Mucosa of descending colon (tissue), 3 donors: ENCODE results near the gene IP6K1. TPM values are rescaled to one million over a fixed set of nuclear protein-coding genes. Genes with fewer than 3 reads are reported as not detected.
"Not testable (repeated sequence)": the region's sequence is repeated elsewhere in the genome, so short reads cannot be mapped to it uniquely, and the experiment has no call there.

ENCODE experiments used
- ATAC-seq: fragments of 200-7000 bp; cut with Tn5 transposase; one replicate; pipeline ENCODE4 v1.9.1; 2020; ENCODE audit warnings: mild to moderate bottlenecking, moderate library complexity
- DNase-seq, 3 donors: peaks; one replicate each; pipeline ENCODE4 v3.0.0-alpha.2; 2020
- H3K36me3 ChIP-seq: fragments of 200-600 bp; one replicate; pipeline ENCODE4 v1.8.0; 2021; ENCODE audit warnings: low read depth, mild to moderate bottlenecking
- H3K4me1 ChIP-seq: fragments of 200-600 bp; one replicate; pipeline ENCODE4 v1.8.0; 2021; ENCODE audit warnings: low read depth, mild to moderate bottlenecking
- H3K4me3 ChIP-seq: fragments of 200-600 bp; one replicate; pipeline ENCODE4 v1.8.0; 2021; ENCODE audit warnings: mild to moderate bottlenecking
- H3K9me3 ChIP-seq: fragments of 200-600 bp; one replicate; pipeline ENCODE4 v1.8.0; 2021; ENCODE audit warnings: mild to moderate bottlenecking
- intact Hi-C, 2 donors: fragments of 100-400 bp; cut with DNase I in 1 of 2; cut with micrococcal nuclease in 1 of 2; formaldehyde crosslinking; loops; one replicate each; pipeline versions ENCODE4 v1.11.0 to v1.11.1; 2022; cut with DNase I, micrococcal nuclease
- total RNA-seq, 3 donors: library from RNA; stranded (reverse); fragmentation: NEBNext Ultra II Directional in 2 of 3; extraction: Animal tissue kit (Norgen Biotek cat#: 25700) in 2 of 3; gene quantifications; one replicate each; pipeline versions ENCODE4 v1.2.1 to v1.2.4, GENCODE V29; 2021 to 2023
- TF ChIP-seq, protein P1 (sequence below): fragments of 200-600 bp; IDR thresholded peaks from one replicate; pipeline ENCODE4 v1.8.0; 2022; ENCODE audit warnings: antibody characterized with exemption, mild to moderate bottlenecking
- donor health status: DM: no; HTN: no; CAD: no; lungs with moderate emphysema.
- donor health status: DM: no; HTN: no; CAD: no.
- donor health status: DM: no; HTN: yes; CAD: no.

IP6K1 gene
- total RNA-seq, 3 donors from 2014 or later, result 33.1 to 52.5 (median 39.5) TPM

DNA sequence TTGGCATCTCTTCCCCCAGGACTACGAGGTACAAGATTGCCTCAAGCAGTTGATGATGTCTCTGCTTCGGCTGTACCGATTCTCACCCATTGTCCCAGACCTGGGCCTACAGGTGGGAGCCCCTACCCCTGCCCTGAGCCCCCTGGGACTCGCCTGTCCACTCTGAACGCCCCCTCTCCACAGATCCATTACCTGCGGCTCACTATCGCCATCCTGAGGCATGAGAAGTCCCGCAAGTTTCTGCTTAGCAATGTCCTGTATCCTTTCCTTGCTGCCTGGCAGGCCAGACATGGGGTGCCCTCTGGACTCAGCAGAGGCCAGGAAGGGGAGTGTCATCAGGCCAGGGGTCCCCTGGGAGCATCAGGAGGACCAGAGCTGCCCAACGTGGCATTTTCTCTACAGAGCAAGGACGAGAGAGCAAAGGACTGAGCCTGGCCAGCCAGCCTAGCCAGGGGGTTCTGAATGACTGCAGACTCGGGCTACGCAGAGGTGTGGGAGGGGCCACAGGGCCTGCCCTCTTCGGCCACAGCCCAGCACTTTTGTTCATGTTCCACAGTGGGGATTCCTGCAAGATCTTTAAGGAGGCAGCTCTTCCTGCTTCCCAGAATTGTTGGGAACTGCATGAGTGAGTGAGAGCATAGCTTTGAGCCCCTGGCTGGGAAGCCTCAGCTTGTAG is 85.8 kb downstream of the IP6K1 start:
- TF ChIP-seq, protein P1, sequence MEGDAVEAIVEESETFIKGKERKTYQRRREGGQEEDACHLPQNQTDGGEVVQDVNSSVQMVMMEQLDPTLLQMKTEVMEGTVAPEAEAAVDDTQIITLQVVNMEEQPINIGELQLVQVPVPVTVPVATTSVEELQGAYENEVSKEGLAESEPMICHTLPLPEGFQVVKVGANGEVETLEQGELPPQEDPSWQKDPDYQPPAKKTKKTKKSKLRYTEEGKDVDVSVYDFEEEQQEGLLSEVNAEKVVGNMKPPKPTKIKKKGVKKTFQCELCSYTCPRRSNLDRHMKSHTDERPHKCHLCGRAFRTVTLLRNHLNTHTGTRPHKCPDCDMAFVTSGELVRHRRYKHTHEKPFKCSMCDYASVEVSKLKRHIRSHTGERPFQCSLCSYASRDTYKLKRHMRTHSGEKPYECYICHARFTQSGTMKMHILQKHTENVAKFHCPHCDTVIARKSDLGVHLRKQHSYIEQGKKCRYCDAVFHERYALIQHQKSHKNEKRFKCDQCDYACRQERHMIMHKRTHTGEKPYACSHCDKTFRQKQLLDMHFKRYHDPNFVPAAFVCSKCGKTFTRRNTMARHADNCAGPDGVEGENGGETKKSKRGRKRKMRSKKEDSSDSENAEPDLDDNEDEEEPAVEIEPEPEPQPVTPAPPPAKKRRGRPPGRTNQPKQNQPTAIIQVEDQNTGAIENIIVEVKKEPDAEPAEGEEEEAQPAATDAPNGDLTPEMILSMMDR, result no peak
- ATAC-seq, result no peak

DNA sequence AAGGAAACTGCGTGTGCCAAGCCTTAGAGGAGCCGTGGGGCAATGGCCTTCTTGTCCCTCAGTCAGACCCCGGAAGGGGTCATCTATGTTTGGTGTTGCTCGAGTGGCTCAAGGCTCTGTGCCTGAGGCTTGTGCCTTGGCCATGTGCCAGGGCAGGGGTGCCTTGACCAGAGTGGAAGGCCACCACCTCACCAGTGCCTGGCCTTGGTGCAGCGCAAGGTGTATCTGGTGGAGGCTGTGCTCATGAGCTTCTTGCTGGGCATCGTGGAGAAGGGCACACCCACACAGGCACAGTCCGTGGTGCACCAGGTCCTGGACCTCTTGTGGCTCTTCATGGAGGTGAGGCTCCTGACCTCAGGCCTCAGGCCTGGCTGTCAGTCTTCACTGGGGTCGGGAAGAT is 86.3 kb downstream of the IP6K1 start:
- no peaks in the 10 kb centered on the region for H3K9me3 ChIP-seq
- H3K4me3 ChIP-seq, result no peak overlapping the region
- intact Hi-C loops, result no loop called here
- no peaks in the 10 kb centered on the region for H3K36me3 ChIP-seq
- ATAC-seq (no peak), DNase-seq (no peak)
- H3K4me1 ChIP-seq, result no peaks in the 10 kb centered on the region
- TF ChIP-seq, protein P1, result no peak

More for the DNA sequence above, 85.8 kb downstream of the IP6K1 start:
- peaks cover 4% of the 10 kb centered on the region for H3K36me3 ChIP-seq
- intact Hi-C loops, result no loop called here
- H3K9me3 ChIP-seq, result no peaks in the 10 kb centered on the region
- no peak overlapping the region for H3K4me3 ChIP-seq
- no peaks in the 10 kb centered on the region for H3K4me1 ChIP-seq
- DNase-seq, result no peak

DNA sequence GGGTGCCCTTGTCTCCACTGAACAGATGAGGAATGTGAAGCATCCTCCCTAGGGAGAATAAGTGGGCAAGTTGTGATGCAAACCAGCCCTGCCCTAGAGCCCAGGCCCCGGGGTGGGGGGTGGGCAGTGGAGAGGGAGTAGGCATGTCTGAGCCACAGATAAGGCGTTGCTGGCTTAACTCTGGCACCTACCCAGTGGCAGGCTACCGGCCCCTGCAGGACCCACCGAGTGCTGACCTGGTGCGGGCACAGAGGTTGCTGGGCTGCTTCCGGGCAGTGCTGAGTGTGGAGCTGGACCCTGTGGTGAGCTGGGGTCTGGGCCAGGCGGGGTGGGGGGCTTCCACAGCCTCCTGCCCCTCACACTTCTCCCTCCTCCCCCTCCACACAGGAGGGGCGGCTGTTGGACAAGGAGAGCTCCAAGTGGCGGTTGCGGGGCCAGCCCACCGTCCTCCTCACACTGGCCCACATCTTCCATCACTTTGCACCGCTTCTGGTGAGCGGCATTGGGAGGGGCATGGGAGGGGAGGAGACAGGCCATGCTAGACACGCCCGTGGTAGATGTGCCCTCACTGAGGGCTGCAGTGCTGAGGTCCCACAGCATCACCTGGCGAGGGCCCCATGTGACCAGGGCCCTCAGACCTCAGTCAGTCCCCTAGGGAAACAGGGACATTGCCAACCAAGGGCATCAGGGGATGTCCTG is 86.9 kb downstream of the IP6K1 start:
- no peak for DNase-seq
- no peaks in the 10 kb centered on the region for H3K9me3 ChIP-seq
- intact Hi-C loops, result no loop called here
- H3K4me1 ChIP-seq, result no peaks in the 10 kb centered on the region
- TF ChIP-seq, protein P1, result no peak
- ATAC-seq, result no peak
- H3K4me3 ChIP-seq, result no peak overlapping the region
- H3K36me3 ChIP-seq, result no peaks in the 10 kb centered on the region

DNA sequence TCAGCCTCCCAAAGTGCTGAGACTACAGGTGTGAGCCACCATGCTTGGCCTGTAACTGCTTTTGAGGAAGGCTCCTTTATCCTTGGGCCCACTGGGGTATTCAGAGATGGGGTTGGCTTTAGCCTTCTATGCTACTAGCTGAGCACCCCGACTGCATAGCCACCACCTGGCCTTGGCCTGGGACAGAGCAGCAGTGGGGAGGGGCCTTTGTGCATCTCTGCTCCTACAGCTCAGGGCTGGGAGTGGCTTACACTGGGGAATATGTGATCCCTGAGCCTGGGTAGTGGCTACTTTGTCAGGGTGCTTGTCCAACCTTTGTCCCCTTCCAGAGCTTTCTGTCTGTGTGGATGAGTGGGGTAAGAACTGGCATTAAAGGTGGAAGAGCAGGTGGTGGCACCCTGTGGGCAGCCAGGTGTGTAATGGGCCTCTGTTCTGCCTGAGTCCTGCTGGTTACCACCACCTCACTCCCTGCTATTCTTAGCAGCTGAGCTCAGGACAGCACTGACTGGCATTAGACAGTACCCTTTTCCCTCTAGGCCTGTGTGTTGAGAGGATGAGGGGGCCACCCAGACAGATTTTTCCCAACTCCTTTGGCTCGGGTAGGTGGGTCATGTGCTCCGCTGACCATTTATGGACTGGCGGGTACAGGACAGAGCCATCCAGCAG is 90.9 kb downstream of the IP6K1 start:
- H3K36me3 ChIP-seq, ATAC-seq: not testable (repeated sequence)
- peak in 1 of 3 donors; percentile 2 for DNase-seq

DNA sequence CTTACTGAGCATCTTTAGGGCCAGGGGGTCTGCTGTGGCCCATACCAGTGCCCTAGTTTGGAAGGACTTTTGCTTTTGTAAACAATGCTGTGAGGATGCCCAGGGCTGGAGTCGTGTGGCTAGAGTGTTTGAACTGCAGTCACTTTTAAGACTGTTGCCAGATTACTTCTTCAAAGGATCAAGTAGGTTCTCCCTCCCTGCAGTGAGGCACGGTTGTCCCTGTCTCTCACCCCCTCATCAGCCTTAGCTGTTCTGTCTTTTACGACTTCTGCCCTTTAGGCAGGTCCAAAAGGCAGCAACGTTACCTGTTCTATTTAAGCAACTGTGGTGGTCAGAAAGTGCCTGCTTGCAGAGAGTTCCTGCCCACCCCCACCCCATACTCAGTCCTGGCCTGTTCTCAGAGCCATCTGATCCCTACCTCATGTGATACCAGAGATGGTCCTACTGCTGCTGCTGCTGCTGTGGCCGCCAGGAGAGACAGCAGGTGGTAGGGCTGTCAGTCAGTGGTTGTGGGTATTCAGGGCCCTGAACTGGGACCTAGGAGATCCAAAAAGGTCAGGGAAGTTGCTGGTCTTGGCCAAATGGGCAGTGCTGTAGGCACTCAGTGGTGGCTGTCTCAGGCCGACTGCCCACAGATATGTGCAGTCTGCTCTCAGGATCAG is 91.8 kb downstream of the IP6K1 start:
- ATAC-seq, H3K9me3 ChIP-seq, H3K4me3 ChIP-seq, H3K36me3 ChIP-seq, DNase-seq, intact Hi-C loops: not testable (repeated sequence)
- peaks cover 17% of the 10 kb centered on the region for H3K4me1 ChIP-seq

More for the DNA sequence above, 90.9 kb downstream of the IP6K1 start:
- intact Hi-C loops, H3K4me3 ChIP-seq, H3K9me3 ChIP-seq: not testable (repeated sequence)
- peaks cover 11% of the 10 kb centered on the region for H3K4me1 ChIP-seq

DNA sequence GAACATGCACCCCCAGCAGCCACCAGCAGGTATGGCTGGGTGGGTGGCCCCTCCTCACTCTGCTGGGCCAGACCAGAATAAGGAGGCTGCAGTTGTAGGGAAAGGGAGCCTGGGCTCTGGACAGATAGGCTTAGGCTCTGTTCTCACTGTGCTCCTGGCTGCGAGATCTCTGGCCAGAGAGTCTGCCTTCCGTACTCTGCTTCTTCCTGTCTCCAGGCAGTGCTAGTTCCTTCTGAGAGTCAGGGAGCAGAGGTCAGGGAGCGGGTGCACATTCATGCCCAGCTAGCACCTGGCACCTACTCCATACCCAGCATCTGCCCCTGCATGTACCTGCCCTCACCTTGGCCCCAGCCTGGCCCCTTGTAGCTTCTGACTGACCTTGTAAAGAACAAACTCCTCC is 94.9 kb downstream of the IP6K1 start:
- intact Hi-C loops, H3K36me3 ChIP-seq, H3K4me3 ChIP-seq, H3K9me3 ChIP-seq: not testable (repeated sequence)
- DNase-seq, result peak in 2 of 3 donors; percentile 56 to 69
- peaks cover 19% of the 10 kb centered on the region for H3K4me1 ChIP-seq
- ATAC-seq, result peak; percentile 48

DNA sequence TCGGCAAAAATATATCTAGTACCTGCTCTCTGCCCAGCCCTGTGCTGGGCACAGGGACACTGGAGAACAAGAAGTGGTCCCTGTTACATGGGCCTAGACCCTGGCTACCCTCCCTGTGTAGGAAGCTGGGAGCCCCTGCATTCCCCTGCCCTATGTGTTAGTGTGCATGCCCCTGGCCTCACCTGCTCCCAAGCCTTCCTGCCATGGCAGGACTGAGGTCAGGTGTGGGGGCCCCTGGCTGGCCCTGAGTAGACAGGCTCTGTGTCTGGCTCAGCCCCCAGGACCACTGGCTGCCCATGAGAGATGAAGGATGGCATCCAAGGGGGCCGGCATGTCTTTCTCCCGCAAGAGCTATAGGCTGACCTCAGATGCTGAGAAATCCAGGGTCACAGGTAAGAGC is 95.5 kb downstream of the IP6K1 start:
- H3K9me3 ChIP-seq, DNase-seq, H3K4me3 ChIP-seq, ATAC-seq, H3K36me3 ChIP-seq, intact Hi-C loops: not testable (repeated sequence)
- peaks cover 20% of the 10 kb centered on the region for H3K4me1 ChIP-seq

DNA sequence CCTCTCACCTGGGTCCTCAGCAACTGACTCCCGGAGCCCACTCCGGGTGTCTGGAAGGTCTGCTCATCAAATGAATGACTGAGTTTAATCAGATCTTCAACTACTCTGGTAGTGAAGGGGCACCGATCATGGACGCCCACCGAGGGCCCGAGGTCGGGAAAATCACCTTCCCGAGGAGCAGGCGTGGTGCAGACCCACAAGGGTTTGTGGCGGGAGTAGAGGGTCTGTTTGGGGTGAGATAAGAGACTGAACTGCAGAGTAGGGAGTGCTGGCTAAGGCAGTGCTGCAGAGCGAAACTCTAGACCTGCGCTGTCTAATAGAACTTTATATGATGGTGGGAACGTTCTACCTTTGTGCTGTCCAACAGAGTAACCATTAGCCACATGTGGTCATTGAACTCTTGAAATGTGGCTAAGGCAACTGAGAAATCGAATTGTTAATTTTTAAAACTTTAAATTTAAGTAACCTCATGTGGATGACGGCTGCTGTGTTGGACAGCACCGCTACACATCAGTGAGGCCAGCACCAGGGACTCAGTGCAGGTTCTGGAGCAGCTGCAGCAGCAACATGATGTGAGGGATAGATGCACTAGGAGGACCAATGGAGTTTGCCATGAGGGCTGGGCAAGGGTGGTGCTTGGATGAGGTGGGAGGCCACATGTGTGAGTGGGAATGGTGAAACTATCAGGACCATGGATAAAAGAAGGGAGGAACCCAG is 96.3 kb downstream of the IP6K1 start:
- H3K36me3 ChIP-seq, H3K9me3 ChIP-seq, ATAC-seq, DNase-seq, intact Hi-C loops: not testable (repeated sequence)
- Histone ChIP-seq H3K4me1 (peaks cover 21% of the 10 kb centered on the region), H3K4me3 (peak overlapping the region; percentile 97)
